GM19397 (cell line): ENCODE data around the gene A4GALT.
A peak's percentile ranks its signal among the peaks of the same experiment; 100 is the strongest.

Experiments used
- ATAC-seq: cut with Tn5 transposase; IDR thresholded peaks from one replicate; pipeline ENCODE4 v1.9.1; 2021; ENCODE audit warnings: mild to moderate bottlenecking, moderate library complexity; ENCODE audit not compliant: unreplicated experiment

Gene A4GALT

GRCh38 chr22:42653999-42654398, 66.7 kb downstream of the A4GALT start:
- ATAC-seq = no peak

- no peak for ATAC-seq
Observed at GRCh38 chr22:42651134-42651533, 69.5 kb downstream of the A4GALT start.

DNA sequence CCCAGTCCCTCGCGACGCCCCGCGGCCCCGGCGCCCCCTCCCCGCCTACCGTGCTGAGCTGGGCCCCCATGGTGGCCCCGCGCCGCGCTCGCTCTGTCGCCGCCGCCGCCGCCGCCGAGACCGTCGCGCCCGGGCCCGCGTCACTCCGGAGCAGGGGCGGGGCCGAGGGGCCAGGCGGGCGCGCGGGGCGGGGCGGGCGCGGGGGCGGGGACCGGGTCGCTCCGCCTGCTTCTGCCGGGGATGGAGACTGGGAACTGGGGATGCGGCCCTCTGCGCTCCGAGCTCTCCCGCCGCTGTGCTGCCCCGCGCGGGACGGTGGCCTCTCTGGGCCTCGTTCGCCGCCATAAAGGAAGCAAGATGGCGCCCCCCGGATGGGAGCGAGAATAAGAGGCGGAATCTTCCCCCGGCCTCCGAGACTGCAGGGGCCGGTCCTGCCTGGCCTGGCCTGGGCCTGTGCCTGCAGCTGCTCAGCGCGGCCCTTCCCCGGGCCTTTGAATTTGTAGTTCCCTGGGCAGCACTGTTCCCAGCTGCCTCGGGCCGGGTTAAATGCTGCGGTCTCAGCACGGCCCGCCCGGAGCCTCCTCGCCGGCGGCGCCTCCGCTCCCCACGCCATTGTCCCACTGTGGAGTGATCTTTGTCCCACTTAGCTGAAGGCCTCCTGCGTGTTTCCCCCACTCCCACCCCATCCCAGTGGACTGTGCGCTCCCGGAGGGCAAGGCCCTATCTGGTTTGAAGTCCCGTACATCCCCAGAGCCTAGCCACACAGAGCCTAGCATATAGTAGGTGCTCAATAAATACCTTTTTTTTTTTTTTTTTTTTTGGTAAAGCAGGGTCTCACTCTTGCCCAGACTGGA, 71.2 kb downstream of the A4GALT start, which contains the start of gene CYB5R3:
TSS of gene CYB5R3 (minus strand) at position 147 of the 854 bp plus-strand sequence. CDS start at position 70, 77 bp downstream.
- ATAC-seq = peak; percentile 66

DNA sequence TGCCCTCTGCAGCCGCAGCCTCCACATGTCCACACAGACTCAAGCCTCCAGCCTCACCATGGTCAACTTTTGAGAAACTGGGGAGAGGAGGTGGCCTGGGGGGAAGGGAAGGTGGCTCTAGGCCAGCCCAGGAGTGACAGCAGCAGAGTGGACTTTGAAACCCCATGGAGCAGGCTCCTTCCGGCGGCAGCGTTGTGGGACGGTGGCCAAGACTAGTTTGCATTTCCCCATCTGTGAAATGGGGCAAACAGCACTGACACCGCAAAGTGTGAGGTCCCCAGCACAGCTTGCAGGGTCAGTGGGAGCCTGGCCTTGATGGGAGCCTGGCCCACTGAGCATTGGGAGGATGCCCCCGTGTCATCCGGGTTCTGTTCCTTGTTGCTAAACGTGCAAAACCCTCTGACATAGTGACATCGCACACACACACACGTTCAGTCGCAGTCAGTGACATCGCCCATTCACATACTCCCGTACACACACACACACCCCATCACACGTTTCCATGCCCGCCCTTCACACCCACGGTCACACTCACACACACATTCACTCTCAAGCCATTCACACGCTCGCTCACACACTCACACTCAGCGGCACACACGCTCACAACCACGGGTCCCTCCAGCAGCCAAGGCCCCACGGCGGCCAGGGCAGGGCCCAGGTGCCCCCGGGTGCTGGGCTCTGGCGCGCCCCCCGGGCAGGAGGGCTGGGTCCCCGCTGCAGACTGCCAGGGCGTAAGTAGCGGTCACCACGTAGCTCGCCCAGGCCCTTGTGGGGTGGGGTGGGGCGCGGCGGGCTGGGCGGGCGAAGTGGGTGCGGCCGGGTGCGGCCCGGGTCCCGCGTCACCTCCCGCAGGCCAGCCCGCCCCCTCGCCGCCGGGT, 72.1 kb downstream of the A4GALT start:
- ATAC-seq = peak; percentile 46

GRCh38 chr22:42648017-42648367, 72.7 kb downstream of the A4GALT start:
- ATAC-seq = no peak

DNA sequence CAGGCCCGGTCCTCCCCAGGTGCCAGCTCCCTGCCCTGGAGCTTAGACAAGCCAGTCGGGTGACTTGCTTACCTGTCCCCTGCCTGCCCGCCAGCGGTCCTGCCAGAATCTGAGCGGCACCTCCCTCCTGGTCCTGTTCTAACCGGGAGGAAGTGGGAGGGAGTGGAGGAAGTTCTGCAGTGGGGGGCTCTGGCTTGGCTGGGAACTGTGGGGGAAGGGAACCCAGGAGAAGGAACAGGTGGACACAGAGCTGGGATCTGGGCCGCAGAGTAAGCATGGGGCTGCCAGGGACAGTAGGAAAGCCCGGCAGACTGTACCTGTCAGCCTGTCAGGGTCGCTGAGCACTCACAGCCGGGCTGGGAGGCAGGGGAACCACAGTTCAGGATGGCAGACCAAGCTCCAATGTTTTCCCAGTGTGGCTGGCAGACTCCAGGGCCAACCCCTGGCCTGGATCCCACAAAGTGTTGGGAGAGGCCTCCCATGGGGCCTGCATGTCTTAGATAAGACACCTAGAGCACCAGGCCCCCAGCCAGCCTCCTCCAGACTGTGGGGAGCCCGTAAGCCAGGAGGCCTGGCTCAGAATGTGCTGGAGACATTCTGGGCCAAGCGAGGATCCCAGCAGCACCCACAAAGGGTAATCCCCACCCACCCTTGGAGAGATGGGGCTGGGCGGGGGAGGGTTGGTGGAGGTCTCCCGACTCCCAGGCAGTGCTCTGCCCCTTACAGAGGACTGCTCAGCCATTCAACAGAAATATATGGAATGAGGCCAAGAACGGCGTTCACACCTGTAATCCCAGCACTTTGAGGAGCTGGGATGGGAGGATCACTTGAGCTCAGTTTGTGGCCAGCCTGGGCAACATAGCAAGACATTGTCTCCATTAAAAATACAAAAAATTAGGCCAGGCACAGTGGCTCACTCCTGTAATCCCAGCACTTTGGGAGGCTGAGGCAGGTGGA, 73.8 kb downstream of the A4GALT start:
- ATAC-seq = no peak

DNA sequence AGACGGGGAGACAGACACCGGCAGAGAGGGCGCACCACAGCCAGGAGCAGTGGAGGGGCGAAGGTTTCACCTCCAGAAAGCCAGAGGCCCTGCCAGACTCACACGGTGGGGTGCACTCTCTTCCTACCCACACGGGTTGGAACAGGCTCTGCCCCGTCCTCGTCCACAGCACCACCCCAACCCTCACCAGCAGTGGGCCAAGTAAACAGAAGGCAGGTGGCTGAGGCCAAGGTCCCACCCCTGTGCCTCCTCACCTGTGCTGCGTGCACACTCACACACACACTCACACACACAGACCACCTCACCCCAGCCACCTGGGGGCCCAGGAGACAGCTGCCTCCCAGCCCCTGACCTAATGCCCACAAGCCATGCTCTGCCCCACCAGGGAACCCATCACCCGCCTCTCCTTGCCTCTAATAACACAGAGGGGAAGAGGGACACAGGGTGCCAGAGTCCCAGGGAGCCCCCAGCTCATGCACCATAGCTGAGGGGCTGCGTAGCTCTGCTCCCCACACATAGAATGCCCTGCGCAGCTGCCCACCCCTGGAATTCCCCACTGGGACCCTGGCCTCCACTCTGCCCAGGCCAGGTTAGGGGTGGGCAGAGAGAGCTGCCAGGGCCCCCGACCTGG, 74.6 kb downstream of the A4GALT start:
- ATAC-seq = no peak

- no peak for ATAC-seq
Observed at GRCh38 chr22:42645341-42645937, 75.2 kb downstream of the A4GALT start.

GRCh38 chr22:42644422-42645340, 76.0 kb downstream of the A4GALT start:
- ATAC-seq = no peak

DNA sequence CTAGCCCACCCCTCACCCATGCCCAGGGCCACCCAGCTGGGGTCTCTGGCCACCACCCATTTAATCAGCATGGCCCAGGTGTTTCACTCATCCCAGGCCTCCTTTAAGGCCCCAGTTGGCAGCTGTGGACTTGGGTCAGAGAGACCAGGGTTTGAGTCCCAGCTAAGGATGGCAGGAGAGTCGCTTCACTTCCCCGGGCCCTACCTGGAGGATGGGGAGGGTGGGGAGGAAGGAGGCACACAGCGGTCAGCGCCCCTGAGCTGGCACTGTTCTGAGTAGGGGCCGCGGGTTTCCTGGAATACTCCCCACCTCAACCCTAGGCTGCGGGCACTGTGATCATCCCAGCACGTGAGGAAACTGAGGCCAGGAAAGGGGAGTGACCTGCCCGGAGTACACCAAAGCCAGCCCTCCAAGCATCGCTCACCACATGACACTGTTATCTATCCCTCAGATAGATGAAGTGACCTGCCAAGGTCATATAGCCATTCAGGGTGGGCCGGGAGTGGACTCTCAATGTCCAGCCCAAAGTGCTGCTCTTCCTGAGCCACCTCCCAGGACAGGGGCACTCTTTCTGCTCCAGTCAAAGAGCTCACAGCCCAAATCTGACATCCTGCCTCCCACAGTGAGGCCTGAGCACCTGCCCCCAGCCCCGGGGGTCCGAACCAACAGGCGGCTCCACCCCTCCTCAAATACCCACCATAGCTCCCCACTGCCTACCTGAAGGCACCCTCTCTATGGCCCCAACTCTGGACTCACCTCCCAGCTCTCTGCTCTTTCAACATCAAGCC, 76.8 kb downstream of the A4GALT start:
- ATAC-seq = no peak

DNA sequence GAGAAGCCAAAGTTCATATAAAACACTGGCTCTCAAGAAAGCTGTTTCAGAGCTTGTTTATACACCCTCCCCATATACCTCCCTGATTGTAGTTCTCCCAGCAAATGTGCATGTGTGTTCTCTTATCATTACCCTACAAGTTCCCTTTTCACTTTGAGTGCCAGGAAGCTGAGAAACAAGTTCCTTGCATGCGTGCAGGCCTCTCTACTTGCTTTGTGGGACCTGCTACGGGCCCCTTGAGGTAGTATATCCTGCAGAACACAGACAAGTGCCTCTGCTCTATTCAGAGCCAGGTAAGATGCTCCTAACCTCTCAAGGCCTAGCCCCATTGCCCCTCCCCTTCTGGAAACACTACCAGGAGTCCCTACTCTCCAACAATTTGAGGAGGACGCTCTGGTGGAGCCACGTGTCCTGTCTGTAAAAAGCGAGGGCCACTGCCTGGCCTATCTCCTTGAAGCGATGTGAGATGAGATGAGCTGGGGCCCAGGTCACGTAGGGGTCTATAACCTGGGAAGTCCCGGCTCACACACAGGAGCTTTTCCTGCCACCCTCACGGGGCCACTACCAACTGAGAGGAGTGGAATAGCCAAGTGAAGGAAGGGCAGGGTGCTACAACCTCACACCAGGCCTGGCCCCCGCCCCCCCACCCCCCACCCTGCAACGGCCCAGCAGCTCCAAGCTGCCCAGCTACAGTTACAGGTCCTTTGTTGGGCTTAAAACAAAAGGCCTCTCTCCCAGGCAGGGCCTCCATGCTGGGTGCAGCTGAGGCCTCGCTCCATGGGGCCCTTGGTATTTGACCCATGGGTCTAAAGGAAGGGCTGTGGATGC, 77.7 kb downstream of the A4GALT start:
- ATAC-seq = no peak
